GM21717 (cell line): ENCODE measurements around the gene CCR9.
"Not testable (repeated sequence)": the region's sequence is repeated elsewhere in the genome, so short reads cannot be mapped to it uniquely, and the experiment has no call there.

Source experiments
- ATAC-seq: cut with Tn5 transposase; IDR thresholded peaks from one replicate; pipeline ENCODE4 v1.9.1; 2021; ENCODE audit warnings: mild to moderate bottlenecking, moderate library complexity; ENCODE audit not compliant: unreplicated experiment

Gene CCR9, protein sequence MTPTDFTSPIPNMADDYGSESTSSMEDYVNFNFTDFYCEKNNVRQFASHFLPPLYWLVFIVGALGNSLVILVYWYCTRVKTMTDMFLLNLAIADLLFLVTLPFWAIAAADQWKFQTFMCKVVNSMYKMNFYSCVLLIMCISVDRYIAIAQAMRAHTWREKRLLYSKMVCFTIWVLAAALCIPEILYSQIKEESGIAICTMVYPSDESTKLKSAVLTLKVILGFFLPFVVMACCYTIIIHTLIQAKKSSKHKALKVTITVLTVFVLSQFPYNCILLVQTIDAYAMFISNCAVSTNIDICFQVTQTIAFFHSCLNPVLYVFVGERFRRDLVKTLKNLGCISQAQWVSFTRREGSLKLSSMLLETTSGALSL

DNA sequence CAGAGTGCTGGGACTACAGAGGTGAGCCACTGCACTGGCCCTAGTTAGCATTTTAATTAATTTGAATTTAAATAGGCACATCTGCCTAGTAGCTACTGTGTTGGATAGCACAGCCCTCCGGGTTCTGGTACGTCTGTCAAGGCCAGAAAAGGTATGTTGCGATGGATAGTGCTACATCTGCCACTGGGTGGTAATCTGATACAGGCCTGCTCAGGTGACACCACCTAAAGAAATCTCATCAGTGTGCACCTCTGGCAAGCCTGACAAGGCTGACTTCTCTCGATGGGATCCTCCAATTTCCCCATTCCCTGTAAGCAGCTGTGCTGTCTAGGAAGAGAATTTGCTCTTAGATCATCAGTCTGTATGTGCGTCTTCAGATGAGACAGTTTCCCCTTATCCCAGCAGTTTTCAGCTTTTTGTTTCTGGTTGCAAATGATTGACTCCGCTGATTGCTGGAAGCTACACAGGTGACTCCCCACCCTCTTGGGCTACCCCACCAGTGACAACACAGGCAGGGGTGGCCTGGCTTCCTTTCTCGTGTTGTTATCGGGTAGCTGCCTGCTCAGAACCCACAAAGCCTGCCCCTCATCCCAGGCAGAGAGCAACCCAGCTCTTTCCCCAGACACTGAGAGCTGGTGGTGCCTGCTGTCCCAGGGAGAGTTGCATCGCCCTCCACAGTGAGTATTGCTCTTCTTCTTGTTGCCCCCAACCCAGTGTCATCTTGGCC, at the start of gene CCR9:
CCR9 (plus strand) TSS at position 565 of the 727 bp plus-strand sequence. CDS start 8,391 bp downstream, outside the sequence.
- ATAC-seq = no peak

DNA sequence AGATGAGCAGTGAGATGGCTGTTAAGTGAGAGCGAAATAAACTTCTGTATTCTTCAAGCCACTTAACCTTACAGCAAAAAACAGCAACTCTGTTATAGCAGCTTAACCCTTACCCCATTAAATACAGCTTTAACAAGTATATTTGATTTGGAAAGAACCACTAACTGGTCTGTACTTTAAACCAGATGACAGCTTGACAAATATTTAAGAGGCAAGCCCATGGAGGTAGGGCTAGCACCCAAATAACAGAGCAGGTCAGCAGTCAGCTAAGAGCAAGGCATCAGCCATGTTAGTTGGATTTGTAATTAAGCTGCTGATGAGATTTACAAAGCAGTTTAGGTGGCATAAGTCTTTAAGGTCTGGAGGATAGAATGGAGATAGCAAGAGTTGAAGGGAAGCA, 47.9 kb upstream of the CCR9 start:
- no peak for ATAC-seq

DNA sequence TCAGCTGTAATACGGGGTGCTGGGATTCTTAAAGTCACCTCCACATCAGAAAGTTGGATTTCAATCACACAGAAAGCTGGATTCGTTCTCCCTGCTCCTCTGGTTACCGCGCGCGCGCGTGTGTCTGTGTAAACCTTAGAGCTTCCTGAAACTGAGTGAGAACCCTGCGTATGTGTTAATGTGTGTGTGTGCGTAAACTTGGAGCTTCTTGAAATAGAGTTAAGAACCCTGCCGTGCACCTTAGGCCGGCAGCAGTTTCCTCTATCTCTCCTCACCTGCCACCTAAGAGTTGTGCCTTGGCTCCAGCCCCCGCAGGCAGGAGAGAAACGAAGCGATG, 45.0 kb upstream of the CCR9 start:
- ATAC-seq = no peak

DNA sequence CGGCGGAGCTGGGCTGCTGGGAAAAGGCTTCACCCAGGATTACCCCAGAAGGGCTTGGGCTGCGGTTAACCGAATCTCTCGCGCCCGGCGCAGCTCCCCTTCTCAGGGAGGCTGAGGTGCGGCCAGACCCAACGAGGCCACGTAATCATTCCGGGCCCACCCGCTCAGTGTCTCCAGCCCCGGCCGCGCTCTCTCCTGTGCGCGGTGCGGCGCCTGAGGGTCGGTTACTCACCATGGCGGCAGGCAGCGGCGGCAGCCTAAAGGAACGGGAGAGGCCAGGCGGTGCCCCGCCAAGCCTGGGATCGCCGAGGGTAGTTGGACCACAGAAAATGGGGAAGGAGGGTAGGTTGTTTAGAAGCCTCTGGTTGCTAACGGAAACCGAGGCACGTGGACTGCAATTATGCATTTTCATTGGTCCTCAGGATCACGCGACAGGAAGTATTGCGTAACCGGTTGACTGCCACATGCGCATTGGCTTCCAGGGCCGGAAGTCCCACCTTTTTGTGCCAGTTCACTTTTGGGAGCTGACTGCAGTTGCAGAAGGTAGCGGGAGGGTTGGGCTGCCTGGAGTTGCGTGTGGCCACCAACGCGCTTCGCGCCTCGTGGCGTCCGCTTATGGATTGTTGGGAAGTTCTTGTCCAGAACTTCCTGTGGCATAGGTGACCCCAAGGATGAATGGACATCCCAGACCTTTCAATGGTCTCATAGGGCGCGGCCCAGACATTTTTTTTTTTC, 44.4 kb upstream of the CCR9 start, which contains the start of gene LZTFL1:
LZTFL1 (minus strand) TSS at position 363 of the 735 bp plus-strand sequence; CDS start at position 235, 128 bp downstream.
- ATAC-seq = no peak

DNA sequence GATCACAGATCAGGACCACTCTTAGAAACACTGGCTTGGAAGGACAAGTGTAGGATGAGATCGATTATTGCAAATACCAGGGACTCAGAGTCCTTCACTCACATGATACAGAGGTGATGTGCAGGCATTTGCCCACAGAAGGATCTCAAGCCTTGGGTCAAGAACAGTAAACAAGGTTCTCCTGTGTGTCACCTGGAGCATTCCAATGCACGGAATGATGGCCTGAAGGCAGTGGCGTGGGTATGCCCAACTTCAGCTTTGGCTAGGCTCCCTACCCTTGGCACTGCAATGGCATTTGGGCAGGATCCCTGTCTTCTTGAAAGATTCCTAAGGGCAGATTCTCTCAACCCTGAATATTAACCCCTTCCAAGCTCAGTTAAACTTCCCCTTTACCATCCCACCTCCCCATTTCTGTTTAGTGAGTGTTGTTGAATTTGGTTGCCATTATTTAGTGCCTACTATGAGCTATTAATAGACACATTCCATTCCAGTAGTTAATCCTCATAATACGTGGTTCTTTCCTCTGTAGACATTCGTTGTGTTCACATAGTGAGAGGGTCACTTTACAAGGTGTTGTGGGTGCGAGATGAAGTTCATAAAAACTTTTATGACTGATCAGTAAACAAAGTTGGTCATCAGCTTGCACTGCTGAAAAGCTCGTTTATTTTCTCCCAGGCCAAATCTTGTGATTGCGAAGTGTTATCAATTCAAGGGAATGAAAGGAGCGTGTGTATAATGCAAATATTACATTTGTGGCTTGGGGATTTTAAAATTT, 43.3 kb upstream of the CCR9 start:
- no peak for ATAC-seq

DNA sequence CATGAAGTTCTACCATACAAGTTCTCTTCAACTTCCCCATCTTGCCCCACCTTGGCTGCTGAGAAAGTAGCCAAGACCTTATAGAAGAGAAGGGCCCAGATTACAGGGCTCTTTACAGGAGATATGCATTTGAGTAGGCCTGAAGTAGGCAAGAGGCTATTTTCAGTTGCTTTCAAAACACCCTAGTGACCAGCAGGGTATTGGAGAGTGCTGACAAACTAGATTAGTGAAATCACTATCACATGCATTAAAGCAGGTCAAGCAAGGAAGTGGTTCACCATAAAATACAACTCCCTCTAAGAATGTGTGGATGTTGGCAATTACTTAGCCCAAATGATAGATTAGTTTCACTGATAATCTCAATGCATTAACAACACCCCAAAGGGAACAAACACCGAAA, 41.7 kb upstream of the CCR9 start:
- ATAC-seq = no peak

DNA sequence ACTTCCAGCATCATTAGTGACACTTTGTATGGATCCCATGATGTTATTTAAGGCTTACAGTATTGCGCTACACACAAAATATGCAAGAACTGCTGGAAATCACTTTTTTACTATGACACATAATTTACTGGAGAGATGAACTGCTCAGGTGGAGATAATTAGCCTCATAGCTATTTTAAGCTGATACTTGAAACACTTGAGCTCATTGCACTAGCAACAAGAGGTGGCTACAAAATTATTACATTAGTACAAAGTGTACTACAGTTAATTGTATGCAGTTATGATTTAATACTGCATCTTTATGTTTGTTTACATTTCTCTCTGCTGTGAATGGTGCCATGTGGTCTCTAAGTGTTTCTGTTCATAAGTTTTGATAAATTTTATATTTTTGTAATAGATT, 38.0 kb upstream of the CCR9 start:
- no peak for ATAC-seq

DNA sequence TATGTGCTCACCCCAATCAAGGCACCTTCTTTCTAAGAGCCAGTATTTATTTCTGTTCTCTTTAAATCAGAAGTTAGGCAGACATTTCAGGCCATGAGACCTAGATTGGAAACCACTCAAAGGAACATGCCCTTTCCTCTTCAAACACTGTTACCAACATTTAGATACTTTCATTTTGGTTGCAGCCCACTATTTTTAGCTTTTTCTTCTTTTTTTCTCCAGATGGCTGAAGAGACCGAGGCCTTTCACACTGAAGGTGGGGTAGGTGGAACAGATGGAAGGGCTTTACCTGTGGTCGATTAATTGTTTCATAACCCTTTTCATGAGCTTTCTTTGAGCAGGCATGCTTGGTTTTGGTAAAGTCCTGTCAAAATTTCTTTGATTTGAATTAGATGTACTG, 33.5 kb upstream of the CCR9 start:
- ATAC-seq = no peak

DNA sequence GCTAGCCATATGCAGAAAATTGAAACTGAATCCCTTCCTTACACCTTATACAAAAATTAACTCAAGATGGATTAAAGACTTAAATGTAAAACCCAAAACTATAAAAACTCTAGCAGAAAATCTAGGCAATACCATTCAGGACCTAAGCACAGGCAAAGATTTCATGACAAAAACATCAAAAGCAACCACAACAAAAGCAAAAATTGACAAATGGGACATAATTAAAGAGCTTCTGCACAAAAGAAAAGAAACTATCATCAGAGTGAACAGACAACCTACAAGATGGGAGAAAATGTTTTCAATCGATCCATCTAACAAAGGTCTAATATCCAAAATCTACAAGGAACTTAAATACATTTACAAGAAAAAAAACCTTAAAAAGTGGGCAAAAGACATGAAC, 30.0 kb upstream of the CCR9 start:
- ATAC-seq = not testable (repeated sequence)

DNA sequence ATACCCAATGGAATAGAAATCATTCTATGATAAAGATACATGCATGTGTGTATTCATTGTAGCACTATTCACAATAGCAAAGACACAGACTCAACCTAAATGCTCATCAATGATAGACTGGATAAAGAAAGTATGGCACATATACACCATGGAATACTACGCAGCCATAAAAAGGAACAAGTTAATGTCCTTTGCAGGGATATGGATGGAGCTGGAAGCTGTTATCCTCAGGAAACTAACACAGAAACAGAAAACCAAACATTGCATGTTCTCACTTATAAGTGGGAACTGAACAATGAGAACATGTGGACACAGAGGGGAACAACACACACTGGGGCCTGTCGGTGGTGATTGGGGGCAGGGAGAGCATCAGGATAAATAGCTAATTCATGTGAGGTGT, 29.3 kb upstream of the CCR9 start:
- ATAC-seq = not testable (repeated sequence)

DNA sequence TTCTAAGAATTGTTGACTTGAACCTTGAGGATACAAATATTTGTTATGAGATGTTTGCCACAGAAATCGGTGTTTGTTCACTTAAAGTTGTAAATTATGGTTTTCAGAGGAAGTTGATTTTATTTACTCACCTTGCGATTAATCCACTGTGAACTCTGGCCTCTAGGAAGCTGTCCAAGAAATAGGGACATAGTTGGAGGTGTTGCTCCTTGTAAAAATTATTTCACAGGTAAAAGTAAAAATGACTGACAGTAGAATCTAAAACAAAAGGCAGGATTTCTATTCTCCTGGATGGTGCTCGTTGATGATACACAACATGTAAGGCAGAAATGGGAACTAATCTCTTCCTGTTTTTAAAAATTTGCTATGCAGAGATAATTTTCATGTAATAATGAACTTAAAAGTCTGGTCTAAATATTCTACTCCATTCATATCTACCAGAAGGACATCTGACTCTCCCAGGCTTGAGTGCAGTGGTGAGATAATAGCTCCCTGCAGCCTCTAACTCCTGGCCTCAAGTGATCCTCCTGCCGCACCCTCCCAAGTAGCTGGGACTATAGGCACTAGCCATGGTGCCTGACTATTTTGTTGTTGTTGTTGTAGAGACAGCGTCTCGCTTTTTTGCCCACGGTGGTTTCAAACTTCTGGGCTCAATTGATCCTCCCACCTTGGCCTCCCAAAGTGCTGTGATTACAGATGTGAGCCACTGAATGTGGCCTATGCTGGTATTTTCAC, 27.4 kb upstream of the CCR9 start:
- ATAC-seq = no peak

DNA sequence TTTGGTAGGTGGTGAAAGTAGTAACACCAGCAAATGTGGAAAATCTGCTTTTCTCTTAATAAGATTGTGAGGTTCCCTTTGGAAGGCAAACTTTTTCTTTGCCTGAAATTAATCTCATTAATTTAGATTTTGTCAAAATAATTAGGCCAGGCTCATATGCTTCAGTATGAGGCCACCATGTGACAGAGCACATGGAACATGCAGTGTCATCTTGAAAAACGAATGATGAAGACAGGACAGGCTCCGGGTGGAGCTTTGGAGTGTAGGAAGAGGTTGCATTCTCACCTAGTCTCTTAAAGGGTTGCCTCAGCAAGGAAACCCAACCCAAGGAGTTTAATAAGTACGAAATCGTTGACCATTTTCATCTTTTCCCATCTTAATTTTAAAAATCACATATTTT, 25.9 kb upstream of the CCR9 start:
- no peak for ATAC-seq

DNA sequence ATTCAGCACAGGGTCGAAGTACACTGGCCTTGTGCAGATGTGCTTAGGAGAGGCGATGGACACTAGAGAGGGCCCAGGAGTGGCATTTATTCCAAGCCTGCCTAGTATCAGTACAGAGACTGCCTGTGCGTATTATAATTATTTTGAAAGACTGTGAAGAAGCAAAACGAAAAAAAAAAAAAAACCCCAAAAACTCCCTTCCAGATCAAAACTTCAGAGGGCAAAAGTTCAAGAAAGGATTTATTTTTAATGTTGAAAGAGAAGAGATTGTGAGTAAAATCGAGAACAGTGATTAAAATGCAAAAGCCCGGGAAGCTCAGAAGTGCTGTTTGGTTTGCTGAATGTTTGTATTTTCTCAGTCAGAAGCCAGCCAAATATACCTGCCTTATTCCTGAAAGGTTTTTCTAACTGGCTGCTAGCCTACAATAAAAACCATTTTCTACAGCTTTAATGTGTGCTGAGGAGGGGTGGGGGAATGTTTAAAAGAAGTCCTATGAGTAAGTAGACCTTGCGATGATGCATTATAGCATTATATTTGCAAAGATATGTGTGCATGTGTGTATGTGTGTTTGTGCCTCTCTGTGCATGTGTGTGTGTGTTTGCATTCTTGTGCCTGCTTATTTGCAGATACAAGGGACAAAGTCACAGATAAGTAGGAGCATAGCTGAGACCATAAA, 25.2 kb upstream of the CCR9 start:
- ATAC-seq = peak; percentile 49

DNA sequence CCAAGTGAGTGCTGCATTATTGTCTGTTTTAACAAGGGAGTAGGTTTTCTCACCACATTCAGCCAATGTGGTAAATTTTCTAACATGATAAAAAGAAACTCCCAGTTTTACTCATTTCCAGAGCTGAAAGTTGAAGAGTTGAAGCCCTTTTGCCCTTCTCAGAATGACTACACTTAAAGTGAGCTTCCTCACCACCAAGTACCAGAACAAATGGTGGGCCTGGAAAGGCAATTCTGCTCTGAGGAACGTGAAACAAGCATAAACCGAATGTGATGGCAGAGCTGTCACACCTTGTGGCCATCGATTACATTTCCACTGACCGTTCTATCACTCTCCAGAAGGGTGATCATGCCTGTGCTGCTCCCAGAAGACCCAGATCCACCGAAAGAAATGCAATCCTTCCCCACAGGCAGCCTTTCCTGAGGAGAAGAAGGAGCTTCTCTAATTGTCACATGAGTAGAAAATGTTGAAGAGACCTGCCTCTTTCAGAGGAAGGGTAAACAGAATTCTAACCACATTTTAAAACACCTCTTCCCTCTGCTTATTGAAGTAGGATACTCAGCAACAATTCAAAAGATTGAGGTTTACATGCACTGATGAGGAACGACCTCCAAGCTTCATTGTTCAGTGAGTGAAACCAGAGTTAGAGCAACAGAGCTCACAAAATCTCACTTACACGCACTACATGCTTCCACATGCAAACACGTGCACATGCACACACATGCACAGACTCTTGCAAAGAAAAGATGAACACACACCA, 21.4 kb upstream of the CCR9 start:
- ATAC-seq = peak; percentile 65

DNA sequence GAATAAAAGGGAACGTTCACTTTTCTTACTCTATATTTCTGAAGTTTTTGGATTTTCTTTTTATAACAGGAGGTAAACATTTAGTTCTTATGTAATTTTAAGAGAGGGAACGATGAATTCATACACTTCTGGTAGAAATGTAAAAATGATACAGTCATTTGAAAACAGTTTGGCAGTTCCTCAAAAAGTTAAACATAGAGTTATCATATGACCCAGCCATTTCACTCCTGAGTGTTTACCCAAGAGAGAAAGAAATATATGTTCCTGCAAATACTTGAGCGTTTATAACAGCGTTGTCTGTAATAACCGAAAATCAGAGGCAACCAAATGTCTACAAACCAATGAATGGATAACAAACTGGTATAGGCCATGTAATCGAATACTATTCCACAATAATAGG, 20.8 kb upstream of the CCR9 start:
- ATAC-seq = no peak

DNA sequence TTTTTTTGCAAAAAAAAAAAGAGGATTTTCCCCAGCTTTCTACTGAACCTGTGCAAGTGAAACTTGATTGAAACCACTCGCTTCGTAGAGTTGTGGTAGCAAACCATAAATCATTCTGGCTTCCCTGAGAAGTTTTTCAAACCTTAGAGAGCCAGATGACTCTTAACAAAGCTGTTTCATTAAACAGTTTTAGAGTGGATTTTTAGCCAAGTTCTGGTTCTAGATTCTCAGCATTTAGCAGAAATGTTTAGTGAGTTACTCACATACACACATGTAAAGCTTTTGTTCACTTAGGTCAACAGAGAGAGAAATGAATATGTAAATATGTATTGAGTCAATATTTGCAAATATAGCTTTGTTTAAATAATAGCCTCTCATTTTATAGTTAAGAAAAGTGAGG, 18.1 kb upstream of the CCR9 start:
- ATAC-seq = no peak

DNA sequence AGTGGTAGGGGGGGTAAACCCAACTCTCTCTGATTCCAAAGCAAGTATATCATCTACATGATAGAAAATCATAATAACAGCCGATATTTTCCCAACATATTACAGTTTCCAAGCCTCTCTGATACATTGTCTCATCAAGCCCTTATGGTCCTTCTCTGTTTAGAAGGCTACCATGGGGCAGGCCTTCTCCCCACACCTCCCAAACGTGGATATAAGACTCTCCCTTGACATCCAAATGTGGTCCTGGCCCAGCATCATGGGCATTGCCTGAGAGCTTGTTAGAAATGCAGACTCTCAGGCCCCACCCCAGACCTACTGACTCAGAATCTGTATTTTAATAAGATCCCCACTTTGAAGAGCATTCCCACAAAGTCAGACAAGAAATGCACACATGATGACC, 17.7 kb upstream of the CCR9 start:
- ATAC-seq = no peak

DNA sequence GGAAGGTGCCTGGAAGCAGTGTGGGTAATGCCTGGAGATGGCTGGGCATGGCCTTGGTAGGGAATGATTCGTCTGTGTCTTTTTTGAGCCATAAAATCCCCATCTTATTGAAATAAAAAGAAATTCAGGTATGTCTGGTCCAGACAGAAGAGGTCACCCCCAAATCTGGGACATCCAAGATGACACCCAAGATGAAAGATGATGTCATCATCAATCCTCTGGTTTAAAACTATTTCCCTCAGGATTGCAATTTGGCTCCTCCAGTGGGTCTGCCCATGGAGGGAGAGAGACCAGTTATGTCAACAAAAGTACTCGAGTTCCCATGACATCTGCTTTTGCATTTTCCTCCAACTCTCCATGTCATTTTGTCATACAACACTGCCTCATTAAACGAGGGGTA, 16.7 kb upstream of the CCR9 start:
- ATAC-seq = no peak

DNA sequence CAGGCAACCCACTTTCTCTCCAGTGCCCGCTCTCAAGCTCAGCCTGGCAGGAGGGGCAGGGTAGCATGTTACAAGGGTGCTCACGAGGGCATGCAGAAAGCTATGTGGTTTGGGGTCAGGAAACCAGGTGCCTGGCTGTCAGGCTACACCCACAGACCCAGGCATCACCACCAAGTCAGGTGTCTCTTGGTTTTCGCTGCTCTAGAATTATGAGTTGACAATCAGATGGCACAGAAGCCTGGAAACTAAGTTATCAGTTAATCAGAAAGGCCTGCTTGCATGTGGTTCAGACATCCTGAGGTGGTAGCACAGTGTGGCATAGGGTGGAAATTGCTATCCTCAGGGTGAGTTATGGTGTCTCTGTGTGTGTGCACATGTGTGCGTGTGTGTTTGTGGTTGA, 16.2 kb upstream of the CCR9 start:
- no peak for ATAC-seq
